Loucy (cell line): ENCODE data around the gene TEDC1.

Source experiments
- CTCF ChIP-seq: fragments of 200-600 bp; sonication (generic); conservative IDR thresholded peaks from 2 replicates; pipeline ENCODE4 v1.5.1; 2014; ENCODE audit warnings: mild to moderate bottlenecking, antibody characterized with exemption, low read length
- EZH2phosphoT487 ChIP-seq: fragments of 200-600 bp; IDR thresholded peaks from 2 replicates; pipeline ENCODE4 v1.6.1; 2018; ENCODE audit warnings: antibody characterized with exemption, mild to moderate bottlenecking, moderate library complexity, borderline replicate concordance

- TF ChIP-seq CTCF (no peak), EZH2phosphoT487 (no peak)
These were observed 25.6 kb upstream of the TEDC1 start for GRCh38 chr14:105465209-105466031.
